Type B pancreatic cell (in vitro differentiated cells): ENCODE measurements around the gene TMEM217. TPM values are rescaled to one million over a fixed set of nuclear protein-coding genes. Genes with fewer than 3 reads are reported as not detected.
A peak's percentile ranks its signal among the peaks of the same experiment; 100 is the strongest.
"Not testable (repeated sequence)": the region's sequence is repeated elsewhere in the genome, so short reads cannot be mapped to it uniquely, and the experiment has no call there.

Experiments
- DNase-seq: peaks from one replicate; pipeline ENCODE4 v3.0.0; 2021; ENCODE audit warnings: mixed read lengths; ENCODE audit not compliant: unreplicated experiment; ENCODE audit errors: extremely low spot score
- H3K27ac Mint-ChIP-seq: 2 replicates; pipeline ENCODE4 v1.8.0; 2021; ENCODE audit warnings: mild to moderate bottlenecking, mixed read lengths
- H3K27me3 Mint-ChIP-seq: 2 replicates; pipeline ENCODE4 v1.8.0; 2021; ENCODE audit warnings: mixed read lengths
- H3K36me3 Mint-ChIP-seq: 2 replicates; pipeline ENCODE4 v1.8.0; 2021; ENCODE audit warnings: mixed read lengths
- H3K4me1 Mint-ChIP-seq: one replicate; pipeline ENCODE4 v1.8.0; 2021; ENCODE audit warnings: mixed read lengths; ENCODE audit not compliant: unreplicated experiment
- H3K4me3 Mint-ChIP-seq: 2 replicates; pipeline ENCODE4 v1.8.0; 2021; ENCODE audit warnings: mild to moderate bottlenecking, mixed read lengths
- H3K9me3 Mint-ChIP-seq: 2 replicates; pipeline ENCODE4 v1.8.0; 2021; ENCODE audit warnings: mixed read lengths
- total RNA-seq: library from RNA; stranded (reverse); gene quantifications from 2 replicates; pipeline ENCODE4 v1.2.1, GENCODE V29; 2021; ENCODE audit warnings: low replicate concordance
- TF ChIP-seq, protein P1 (sequence below): fragments of 200-600 bp; sonication (generic); conservative IDR thresholded peaks from 2 replicates; pipeline ENCODE4 v1.5.0; 2021; ENCODE audit warnings: antibody characterized with exemption, mild to moderate bottlenecking

Gene TMEM217
- total RNA-seq, 1 donor from 2014 or later, result 1.1 TPM

DNA sequence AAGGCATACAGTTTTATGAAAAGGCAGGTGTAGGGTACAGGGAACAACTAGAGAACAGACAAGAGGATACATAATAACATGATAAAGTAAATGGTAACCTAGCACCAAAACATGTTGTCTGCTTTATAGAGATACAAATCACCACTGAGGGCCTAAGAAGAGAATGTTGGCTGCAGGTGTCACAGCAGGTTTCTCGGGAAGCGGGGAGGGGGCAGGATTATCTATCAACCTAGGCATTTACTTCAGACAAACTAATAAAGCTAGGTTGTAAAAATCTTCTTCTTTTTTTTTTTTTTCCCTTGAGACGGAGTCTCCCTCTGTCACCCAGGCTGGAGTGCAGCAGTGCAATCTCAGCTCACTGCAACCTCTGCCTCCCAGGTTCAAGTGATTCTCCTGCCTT, 65.3 kb downstream of the TMEM217 start:
- DNase-seq, result no peak
- TF ChIP-seq, protein P1, sequence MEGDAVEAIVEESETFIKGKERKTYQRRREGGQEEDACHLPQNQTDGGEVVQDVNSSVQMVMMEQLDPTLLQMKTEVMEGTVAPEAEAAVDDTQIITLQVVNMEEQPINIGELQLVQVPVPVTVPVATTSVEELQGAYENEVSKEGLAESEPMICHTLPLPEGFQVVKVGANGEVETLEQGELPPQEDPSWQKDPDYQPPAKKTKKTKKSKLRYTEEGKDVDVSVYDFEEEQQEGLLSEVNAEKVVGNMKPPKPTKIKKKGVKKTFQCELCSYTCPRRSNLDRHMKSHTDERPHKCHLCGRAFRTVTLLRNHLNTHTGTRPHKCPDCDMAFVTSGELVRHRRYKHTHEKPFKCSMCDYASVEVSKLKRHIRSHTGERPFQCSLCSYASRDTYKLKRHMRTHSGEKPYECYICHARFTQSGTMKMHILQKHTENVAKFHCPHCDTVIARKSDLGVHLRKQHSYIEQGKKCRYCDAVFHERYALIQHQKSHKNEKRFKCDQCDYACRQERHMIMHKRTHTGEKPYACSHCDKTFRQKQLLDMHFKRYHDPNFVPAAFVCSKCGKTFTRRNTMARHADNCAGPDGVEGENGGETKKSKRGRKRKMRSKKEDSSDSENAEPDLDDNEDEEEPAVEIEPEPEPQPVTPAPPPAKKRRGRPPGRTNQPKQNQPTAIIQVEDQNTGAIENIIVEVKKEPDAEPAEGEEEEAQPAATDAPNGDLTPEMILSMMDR, result no peak
- peaks cover 8% of the 10 kb centered on the region for H3K4me1 Mint-ChIP-seq
- no peaks in the 10 kb centered on the region for H3K9me3 Mint-ChIP-seq
- H3K36me3 Mint-ChIP-seq, result no peaks in the 10 kb centered on the region
- no peak overlapping the region for H3K27ac Mint-ChIP-seq
- no peak overlapping the region for H3K4me3 Mint-ChIP-seq
- peaks cover 3% of the 10 kb centered on the region for H3K27me3 Mint-ChIP-seq

DNA sequence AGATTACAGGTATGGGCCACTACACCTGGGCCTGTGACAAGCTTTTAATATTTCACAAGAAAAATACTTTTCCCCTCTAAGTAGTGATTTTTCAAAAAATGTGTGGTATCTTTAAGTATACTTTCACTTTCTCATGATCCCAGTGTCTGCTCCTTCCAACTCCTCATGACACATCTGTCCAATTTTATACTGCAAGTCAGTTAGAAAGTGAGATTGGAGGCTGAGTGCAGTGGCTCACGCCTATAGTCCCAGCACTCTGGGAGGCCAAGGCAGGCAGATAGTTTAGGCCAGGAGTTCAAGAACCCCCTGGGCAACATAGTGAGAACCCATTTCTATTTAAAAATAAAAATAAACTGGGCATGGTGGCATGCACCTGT, 67.8 kb downstream of the TMEM217 start:
- H3K27ac Mint-ChIP-seq, result peak overlapping the region; percentile 26
- no peaks in the 10 kb centered on the region for H3K9me3 Mint-ChIP-seq
- TF ChIP-seq, protein P1, result no peak
- H3K4me1 Mint-ChIP-seq, result peaks cover 8% of the 10 kb centered on the region
- H3K27me3 Mint-ChIP-seq, result peaks cover 8% of the 10 kb centered on the region
- H3K36me3 Mint-ChIP-seq, result no peaks in the 10 kb centered on the region
- DNase-seq, result no peak
- no peak overlapping the region for H3K4me3 Mint-ChIP-seq

DNA sequence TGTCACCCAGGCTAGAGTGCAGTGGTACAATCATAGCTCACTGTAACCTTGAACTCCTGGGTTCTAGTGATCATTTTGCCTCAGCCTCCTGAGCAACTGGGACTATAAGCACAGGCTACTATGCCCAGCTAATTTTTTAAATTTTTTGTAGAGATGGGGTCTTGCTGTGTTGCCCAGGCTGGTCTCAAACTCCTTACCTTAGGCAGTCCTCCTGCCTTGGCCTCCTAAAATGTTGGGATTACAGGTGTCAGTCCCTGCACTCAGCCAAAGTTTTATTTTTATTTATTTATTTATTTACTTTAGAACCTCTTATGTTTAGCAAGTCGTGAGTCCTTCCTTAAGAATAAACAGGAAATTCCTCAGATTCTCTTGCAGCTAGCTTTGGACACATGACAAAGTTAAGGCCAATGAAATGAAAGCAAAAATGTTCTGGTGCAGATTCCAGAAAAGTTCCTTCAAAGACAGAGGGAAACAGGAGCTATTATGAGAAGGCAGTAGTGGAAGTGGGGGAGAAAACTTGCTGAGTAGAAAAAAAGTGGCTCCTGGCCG, 68.9 kb downstream of the TMEM217 start:
- Mint-ChIP-seq H3K9me3 (no peaks in the 10 kb centered on the region), H3K4me1 (peaks cover 8% of the 10 kb centered on the region), H3K4me3 (no peak overlapping the region), H3K27ac (no peak overlapping the region), H3K36me3 (no peaks in the 10 kb centered on the region), H3K27me3 (peaks cover 8% of the 10 kb centered on the region)
- TF ChIP-seq, protein P1, result no peak
- DNase-seq, result no peak

DNA sequence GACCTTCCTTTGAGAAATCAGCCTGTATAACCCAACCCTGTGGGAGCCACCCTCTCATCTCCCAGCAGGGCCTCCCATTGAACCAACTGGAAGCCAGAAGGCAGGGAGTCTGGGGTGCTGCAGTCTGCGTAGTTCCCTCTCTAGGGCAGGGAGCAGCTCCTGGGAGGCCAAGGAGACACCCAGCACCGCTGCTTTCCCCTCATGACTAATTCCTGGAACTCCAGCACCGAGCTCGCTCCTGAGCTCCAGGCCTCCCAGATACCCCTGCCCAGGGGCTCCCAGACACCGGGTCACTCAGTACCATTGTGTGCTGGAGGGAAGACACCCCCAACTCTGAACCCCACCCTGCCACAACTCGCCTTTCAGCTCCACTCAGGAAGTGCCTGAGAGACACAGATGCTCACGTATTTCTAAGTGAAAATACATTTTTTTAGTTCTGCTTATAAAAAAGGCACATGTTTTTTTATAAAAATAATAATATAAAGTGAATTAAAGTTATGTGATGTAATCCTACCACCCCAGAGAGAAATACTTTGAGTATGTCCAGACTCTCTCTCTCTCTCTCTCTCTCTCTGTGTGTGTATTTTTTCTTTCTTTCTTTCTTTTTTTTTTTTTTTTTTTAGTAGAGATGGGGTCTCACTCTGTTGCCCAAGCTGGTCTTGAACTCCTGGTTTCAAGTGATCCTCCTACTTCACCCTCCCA, 70.5 kb downstream of the TMEM217 start:
- no peaks in the 10 kb centered on the region for H3K36me3 Mint-ChIP-seq
- H3K27me3 Mint-ChIP-seq, result peaks cover 5% of the 10 kb centered on the region
- H3K9me3 Mint-ChIP-seq, result no peaks in the 10 kb centered on the region
- no peak for DNase-seq
- H3K4me3 Mint-ChIP-seq, result no peak overlapping the region
- no peak overlapping the region for H3K27ac Mint-ChIP-seq
- peaks cover 4% of the 10 kb centered on the region for H3K4me1 Mint-ChIP-seq
- TF ChIP-seq, protein P1, result no peak

DNA sequence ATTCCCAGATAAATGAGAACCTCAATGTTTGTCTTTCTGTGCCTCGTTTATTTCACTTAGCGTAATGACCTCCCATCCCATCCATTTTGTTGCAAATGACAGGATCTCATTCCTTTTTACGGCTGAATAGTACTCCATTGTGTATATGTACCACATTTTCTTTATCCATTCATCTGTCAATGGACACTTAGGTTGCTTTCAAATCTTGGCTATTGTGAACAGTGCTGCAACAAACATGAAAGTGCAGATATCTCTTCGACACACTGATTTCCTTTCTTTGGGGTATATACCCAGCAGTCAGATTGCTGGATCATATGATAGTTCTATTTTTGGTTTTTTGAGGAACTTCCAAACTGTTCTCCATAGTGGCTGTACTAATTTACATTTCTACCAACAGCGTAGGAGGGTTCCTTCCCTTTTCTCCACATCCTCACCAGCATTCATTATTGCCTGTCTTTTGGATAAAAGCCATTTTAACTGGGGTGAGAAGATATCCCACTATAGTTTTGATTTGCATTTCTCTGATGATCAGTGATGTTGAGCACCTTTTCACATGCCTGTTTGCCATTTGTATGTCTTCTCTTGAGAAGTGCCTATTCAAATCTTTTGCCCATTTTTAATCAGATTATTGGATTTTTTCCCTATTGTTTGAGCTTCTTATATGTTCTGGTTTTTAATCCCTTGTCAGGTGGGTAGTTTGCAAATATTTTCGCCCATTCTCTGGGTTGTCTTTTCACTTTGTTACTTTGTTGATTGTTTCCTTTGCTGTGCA, 71.8 kb downstream of the TMEM217 start:
- H3K9me3 Mint-ChIP-seq, H3K27me3 Mint-ChIP-seq, H3K4me3 Mint-ChIP-seq, H3K36me3 Mint-ChIP-seq, H3K4me1 Mint-ChIP-seq, DNase-seq, H3K27ac Mint-ChIP-seq: not testable (repeated sequence)
